Neutrophil (primary cell): ENCODE data around the gene ZNF79.
A peak's percentile ranks its signal among the peaks of the same experiment; 100 is the strongest.

Experiments used
- H3K27ac ChIP-seq: fragments of 200-600 bp; sonication (generic); 2 replicates; pipeline ENCODE4 v1.5.1; 2016; ENCODE audit warnings: mild to moderate bottlenecking, moderate library complexity
- H3K27me3 ChIP-seq: fragments of 200-600 bp; sonication (generic); 2 replicates; pipeline ENCODE4 v1.6.0; 2016; ENCODE audit warnings: mild to moderate bottlenecking
- H3K36me3 ChIP-seq: fragments of 200-600 bp; sonication (generic); 2 replicates; pipeline ENCODE4 v1.5.1; 2017
- H3K4me1 ChIP-seq, 2 experiments: fragments of 200-600 bp in 1 of 2; sonication (generic) in 1 of 2; 1 replicate in 1 of 2; 2 replicates in 1 of 2; pipeline versions ENCODE4 v1.5.1 to v1.6.1; 2013 to 2016; ENCODE audit warnings: low read depth in 1 of 2, low read length in 1 of 2, mild to moderate bottlenecking in 1 of 2, moderate library complexity in 1 of 2; ENCODE audit not compliant: control insufficient read depth in 1 of 2, insufficient read depth in 1 of 2
- H3K4me3 ChIP-seq, 2 experiments: fragments of 200-600 bp in 1 of 2; sonication (generic) in 1 of 2; 1 replicate in 1 of 2; 2 replicates in 1 of 2; pipeline ENCODE4 v1.5.1; 2013 to 2016; ENCODE audit warnings: low read depth in 1 of 2, low read length in 1 of 2, mild to moderate bottlenecking in 1 of 2, moderate library complexity in 1 of 2
- H3K9me3 ChIP-seq: fragments of 200-600 bp; sonication (generic); 2 replicates; pipeline ENCODE4 v1.5.1; 2016
- TF ChIP-seq, protein P1 (sequence below): fragments of 200-600 bp; sonication (generic); IDR thresholded peaks from 2 replicates; pipeline ENCODE4 v1.5.1; 2016; ENCODE audit warnings: antibody characterized with exemption

ZNF79 gene

DNA sequence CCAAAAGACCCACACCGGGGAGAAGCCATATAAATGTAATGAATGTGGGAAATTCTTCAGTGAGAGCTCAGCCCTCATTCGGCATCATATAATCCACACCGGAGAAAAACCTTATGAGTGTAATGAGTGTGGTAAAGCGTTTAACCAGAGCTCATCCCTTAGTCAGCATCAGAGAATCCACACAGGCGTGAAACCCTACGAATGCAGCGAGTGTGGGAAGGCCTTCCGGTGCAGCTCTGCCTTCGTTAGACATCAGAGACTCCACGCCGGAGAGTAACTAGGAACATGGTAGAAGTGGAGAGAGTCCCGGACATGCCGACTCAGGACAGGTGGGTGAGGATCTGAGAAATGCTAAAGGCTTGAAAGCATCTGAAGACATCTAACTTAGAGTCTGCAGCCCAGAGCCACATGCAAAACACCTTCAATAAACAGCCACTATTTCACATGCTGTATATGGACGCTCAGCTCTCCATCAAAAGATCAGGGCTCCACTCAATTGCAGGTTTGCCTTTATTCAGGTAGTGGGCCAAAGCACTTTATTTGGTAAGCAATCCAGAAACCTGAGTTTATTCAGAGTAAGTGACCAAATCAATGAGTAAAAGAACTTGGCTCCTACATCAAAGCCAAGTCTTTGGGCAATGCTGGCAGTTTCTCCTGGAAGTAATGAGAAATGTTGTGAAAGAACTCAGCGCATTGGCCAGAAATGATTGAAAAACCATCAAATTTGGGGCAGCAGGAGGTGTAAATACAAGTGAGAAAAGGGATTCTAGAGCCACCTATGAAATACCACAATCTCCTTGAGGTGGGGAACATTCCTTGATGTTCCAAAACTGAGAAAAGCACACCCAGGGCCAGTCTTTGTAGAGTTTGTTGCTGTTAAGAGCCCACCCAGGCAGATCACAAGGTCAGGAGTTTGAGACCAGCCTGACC lies 21.0 kb downstream of the ZNF79 start:
- peaks cover 92% of the 10 kb centered on the region for H3K36me3 ChIP-seq
- TF ChIP-seq, protein P1, sequence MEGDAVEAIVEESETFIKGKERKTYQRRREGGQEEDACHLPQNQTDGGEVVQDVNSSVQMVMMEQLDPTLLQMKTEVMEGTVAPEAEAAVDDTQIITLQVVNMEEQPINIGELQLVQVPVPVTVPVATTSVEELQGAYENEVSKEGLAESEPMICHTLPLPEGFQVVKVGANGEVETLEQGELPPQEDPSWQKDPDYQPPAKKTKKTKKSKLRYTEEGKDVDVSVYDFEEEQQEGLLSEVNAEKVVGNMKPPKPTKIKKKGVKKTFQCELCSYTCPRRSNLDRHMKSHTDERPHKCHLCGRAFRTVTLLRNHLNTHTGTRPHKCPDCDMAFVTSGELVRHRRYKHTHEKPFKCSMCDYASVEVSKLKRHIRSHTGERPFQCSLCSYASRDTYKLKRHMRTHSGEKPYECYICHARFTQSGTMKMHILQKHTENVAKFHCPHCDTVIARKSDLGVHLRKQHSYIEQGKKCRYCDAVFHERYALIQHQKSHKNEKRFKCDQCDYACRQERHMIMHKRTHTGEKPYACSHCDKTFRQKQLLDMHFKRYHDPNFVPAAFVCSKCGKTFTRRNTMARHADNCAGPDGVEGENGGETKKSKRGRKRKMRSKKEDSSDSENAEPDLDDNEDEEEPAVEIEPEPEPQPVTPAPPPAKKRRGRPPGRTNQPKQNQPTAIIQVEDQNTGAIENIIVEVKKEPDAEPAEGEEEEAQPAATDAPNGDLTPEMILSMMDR = no peak
- H3K27ac ChIP-seq = no peak overlapping the region

GRCh38 chr9:127445851-127446712 lies 21.9 kb downstream of the ZNF79 start:
- Histone ChIP-seq H3K4me1 (peaks cover 19 to 20% of the 10 kb centered on the region in 2 experiments), H3K27me3 (no peaks in the 10 kb centered on the region), H3K9me3 (no peaks in the 10 kb centered on the region), H3K36me3 (peaks cover 83% of the 10 kb centered on the region), H3K27ac (peak overlapping the region; percentile 8), H3K4me3 (no peak overlapping the region)
- TF ChIP-seq, protein P1 = no peak

More for the DNA sequence above, 21.0 kb downstream of the ZNF79 start:
- Histone ChIP-seq H3K4me1 (peaks cover 10 to 12% of the 10 kb centered on the region in 2 experiments), H3K4me3 (no peak overlapping the region), H3K27me3 (no peaks in the 10 kb centered on the region), H3K9me3 (no peaks in the 10 kb centered on the region)

- no peaks in the 10 kb centered on the region for H3K27me3 ChIP-seq
- H3K4me1 ChIP-seq = peaks cover 21 to 22% of the 10 kb centered on the region in 2 experiments
- TF ChIP-seq, protein P1 = no peak
- H3K4me3 ChIP-seq = no peak overlapping the region
- H3K27ac ChIP-seq = peak overlapping the region; percentile 8
- no peaks in the 10 kb centered on the region for H3K9me3 ChIP-seq
- H3K36me3 ChIP-seq = peaks cover 77% of the 10 kb centered on the region
These were observed 22.7 kb downstream of the ZNF79 start for GRCh38 chr9:127446713-127447415.

DNA sequence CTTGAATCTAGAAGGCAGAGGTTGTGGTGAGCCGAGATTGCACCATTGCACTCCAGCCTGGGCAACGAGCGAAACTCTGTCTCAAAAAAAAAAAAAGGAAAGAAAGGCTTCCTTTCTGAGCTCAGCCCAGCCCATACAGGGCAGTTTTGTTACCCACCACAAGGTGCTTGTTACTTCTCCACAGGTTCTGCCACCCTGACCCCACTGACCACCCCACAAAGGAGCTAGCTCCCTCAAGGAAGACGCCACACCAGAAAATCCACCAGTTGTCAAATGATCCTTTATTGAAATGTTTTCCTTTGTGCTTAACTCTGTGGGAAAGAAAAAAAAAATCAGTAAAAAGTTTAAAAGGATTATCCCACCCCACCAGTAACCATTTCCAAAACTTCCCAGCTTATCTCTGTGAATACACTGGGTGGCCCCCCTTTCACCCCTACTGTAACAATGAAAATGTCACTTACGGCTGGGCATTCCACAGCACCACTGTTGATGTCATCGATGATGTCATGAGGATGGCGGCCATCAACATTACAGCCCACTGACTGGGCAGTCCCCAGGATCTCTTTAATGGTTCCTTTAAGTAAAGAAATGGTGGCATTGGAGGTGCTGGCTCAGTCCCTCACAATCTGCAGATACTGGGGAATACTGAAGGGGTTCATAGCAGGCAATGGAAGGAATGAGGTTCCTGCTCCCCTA lies 23.4 kb downstream of the ZNF79 start:
- Histone ChIP-seq H3K4me1 (peaks cover 28 to 29% of the 10 kb centered on the region in 2 experiments), H3K9me3 (no peaks in the 10 kb centered on the region), H3K4me3 (no peak overlapping the region), H3K27ac (no peak overlapping the region), H3K36me3 (peaks cover 70% of the 10 kb centered on the region), H3K27me3 (no peaks in the 10 kb centered on the region)
- TF ChIP-seq, protein P1 = no peak
